Hindlimb muscle (tissue), 1 donor: ENCODE data around the gene WDR27. TPM values are rescaled to one million over a fixed set of nuclear protein-coding genes. Genes with fewer than 3 reads are reported as not detected.

Experiments used
- DNase-seq: peaks from one replicate; pipeline ENCODE4 v3.0.0-alpha.2; 2013
- polyA plus RNA-seq: library from polyadenylated mRNA; unstranded; fragments of 120-200 nt; gene quantifications from one replicate; pipeline ENCODE4 v1.2.1, GENCODE V29; 2013; ENCODE audit not compliant: insufficient read length

Gene WDR27
- polyA plus RNA-seq = 48.8 TPM

GRCh38 chr6:169701954-169702839, at the start of gene WDR27, which contains the start of gene C6orf120:
Gene WDR27, minus strand, starts transcription at chr6:169702029. Its CDS starts 13,024 bp downstream, at chr6:169689005.
Gene C6orf120, plus strand, starts transcription at chr6:169702126. Its CDS starts 334 bp downstream, at chr6:169702460.
- peak; percentile 96 for DNase-seq

DNA sequence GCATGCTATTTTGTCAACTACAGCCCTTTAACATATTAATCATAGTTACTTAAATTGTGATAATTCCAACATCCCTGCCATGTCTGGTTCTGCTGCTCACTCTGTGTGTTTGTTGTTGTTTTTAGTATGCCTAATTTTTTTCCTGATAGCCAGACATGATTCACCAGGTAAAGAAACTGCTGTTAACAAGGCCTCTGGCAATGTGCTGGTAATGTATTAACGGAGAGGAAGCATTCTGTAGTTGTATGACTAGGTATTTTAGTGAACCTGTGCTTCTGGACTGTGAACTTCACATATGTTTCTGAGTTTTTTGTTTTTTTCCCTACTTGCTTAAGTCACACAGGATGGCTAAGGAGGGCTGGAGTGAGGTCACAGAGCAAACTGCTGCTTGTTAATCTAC, 44.7 kb upstream of the WDR27 start:
- DNase-seq = no peak

DNA sequence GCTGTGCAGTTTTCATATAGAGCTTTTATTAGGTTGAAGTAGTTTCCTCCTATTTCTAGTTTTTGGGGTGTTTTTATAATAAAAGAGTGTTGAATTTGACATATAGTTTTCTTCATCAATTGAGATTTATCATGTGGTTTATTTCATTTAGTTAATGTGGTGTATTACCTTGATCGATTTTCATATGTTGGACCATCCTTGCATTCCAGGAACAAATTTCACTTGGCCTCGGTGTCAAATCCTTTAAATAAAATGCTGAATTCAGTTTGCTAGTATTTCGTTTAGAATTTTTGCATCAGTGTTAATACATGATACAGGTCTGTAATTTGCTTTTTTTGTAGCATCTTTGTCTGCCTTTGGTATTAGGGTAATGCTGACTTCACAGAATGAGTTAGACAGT, 43.6 kb upstream of the WDR27 start:
- no peak for DNase-seq

GRCh38 chr6:169741344-169741743, 39.5 kb upstream of the WDR27 start:
- no peak for DNase-seq

DNA sequence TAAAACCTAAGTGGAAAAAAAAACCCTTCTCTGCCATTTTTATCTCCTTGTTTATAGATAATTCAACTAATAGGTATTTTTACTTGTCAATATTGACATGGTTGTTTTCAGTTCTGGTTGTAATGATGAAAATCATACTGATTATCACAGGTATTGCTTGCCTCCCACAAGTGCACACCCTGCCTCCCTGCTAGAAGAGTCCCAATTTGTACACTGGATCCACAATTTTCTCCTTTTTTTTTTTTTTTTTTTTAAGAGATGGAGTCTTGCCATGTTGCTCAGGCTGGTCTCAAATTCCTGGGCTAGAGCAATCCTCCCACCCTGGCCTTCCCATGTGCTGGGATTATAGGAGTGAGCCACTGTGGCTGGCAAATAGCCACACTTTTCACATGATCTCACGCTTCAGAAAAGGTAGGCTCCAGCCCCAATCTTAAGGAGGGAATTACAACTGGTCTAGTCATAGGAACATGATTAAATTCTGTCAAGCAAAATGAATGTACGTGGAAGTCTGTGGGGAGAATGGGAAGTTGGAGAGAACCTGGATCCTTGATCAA, 37.2 kb upstream of the WDR27 start:
- no peak for DNase-seq

GRCh38 chr6:169738204-169738975, 36.6 kb upstream of the WDR27 start:
- peak; percentile 10 for DNase-seq

GRCh38 chr6:169729961-169730360, 28.1 kb upstream of the WDR27 start:
- DNase-seq = no peak

DNA sequence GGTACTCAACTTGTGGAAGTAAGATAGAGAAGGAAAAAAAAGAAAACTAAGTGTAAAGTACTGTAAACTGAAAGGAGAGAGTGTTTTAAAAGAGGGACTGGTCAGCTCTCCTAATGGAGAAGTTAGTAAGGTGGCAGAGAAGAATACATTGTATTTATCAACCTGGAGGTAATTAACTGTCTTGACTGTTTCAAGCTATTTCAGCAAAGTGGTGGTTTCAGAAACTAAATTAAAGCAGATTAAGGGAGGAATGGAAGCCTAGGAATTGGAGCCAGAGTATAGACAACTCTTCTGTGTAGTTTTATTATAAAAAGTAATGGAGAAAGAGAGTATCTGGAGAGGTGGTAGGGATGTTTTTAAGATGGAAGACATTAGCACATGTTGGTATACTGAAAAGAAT, 25.1 kb upstream of the WDR27 start:
- no peak for DNase-seq

- DNase-seq = no peak
Measured at GRCh38 chr6:169726049-169726400, 24.2 kb upstream of the WDR27 start.

GRCh38 chr6:169725125-169726048, 23.6 kb upstream of the WDR27 start:
- DNase-seq = no peak

DNA sequence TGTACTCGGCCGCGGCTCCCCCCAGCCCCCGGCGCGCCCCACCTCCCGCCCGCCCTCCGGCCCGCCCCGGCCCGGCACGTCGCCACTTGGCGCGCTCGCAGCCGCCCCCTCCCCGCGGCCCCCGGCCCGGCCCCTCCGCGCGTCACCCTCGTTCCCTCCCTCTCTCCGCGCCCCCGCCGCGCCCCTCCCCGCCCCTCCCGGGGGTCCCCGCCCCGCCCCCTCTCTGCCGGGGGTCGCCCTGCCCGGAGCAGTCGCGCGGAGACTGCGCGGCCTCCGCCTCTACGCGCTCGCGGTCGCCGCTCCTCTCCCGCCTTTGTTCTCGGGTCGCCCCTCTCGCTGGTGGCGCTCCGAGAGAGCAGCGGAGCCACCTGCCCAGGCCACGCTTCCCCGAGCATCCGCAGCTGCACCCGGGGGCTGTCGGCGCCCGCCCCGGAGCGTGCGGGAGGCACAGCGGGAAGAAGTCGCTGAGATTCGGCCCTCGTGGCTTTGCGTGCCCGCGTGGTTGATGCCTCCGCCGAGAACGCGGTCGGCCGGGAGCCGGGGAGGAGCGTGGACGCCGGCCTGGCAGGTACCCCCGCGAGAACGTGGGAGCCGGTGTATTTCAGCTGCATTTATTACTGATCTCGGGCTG, 22.8 kb upstream of the WDR27 start, which contains the start of gene PHF10:
PHF10 (minus strand) TSS at position 7 of the 631 bp plus-strand sequence. CDS start 569 bp downstream, outside the sequence.
- DNase-seq = peak; percentile 74

GRCh38 chr6:169723991-169724493, 22.2 kb upstream of the WDR27 start:
- DNase-seq = peak; percentile 48

GRCh38 chr6:169723200-169723909, 21.5 kb upstream of the WDR27 start:
- peak; percentile 72 for DNase-seq

DNA sequence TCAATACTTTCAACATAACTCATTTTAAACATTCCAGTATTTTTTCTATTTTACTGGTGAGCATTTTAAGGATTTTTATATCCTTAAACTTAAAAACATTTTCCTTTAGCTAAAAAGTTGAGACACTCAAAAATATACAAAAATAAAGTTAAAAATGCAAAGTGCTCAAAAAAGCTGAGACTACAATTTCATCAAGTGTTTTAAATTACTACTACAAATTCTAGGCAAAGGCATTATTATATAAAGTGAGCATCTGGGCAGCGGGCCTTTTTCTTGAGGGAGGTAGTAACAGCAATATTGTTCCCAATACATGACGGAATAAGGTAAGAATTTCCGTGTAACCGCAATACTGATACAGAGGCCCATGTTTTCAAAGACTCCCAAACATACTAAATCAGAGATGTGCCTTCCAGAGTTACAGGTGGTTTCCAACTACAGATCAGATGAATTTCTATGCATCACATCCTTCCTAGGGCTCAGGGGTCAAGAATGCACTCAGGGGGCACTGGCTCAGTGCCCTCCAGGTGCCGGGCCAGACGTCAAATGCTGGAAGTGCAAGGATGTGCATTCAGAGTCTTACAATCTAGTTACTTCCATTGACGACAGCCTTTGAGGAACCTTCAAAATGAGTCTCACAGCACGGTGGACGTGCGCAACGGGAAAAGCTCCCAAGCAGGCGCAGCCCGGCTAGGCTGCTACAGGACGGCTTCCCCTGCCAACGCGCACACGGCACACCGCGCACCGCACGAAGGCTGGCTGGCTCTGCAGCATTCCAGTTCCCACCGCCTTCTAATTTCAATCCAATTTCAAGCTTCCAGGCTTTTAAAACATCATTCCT, 20.8 kb upstream of the WDR27 start:
- peak; percentile 50 for DNase-seq

DNA sequence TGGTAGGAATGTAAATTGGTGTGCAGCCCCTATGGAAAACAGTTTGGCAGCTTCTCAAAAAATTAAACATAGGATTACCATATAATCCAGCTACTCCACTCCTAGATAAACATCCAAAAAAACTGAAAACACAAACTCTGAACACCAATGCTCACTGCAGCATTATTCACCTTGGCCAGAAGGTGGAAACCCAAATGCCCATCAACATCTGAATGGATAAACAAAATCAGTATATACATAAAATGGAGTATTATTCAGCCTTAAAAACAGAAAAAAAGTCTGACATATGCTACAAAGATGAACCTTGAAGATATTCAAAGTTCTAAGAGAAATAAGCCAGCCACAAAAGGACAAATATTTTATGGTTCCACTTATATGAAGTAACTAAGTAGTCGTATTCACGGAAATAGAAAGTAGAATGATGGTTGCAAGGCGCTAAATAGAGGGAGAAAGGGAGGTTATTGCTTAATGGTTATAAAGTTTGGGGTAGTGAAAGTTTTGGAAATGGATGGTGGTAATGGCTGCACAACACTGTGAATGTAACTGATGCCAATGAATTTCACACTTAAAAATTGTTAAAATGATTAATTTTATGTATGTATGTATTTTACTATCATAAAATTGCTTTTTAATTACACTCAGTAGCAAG, 18.5 kb upstream of the WDR27 start:
- no peak for DNase-seq

- no peak for DNase-seq
Measured at GRCh38 chr6:169719117-169719516, 17.3 kb upstream of the WDR27 start.

GRCh38 chr6:169714595-169714994, 12.8 kb upstream of the WDR27 start:
- no peak for DNase-seq

DNA sequence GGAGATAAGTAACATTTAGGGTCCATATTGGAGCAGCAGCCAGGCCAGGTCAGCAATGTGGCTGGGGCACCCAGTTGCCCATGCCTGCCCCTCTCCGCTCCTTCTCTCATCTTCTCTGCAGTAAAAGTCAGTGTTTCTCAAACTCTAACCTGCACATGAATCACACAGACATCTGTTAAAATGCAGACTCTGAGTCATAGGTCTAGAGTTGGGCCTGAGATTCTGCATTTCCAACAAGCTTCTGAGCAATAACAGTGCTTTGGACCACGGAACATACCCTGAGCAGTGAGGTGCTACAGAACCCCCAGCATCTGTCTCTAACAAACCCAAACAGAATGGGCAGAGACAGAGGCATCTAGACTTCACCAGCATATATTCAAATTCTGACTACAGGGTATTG, 12.3 kb upstream of the WDR27 start:
- DNase-seq = no peak

- DNase-seq = no peak
Measured at GRCh38 chr6:169710009-169710408, 8.2 kb upstream of the WDR27 start.
